IgD-negative memory B cell (primary cell): ENCODE data around the gene ZNF575. TPM values are rescaled to one million over a fixed set of nuclear protein-coding genes. Genes with fewer than 3 reads are reported as not detected.

Experiments used
- H3K27ac Mint-ChIP-seq, 3 donors: one replicate each; pipeline ENCODE4 v1.8.0; 2020 to 2022; ENCODE audit warnings: mild to moderate bottlenecking in 3 of 3, mixed read lengths in 3 of 3, moderate library complexity in 1 of 3
- H3K27me3 Mint-ChIP-seq: one replicate; pipeline ENCODE4 v1.8.0; 2021; ENCODE audit warnings: mixed read lengths
- H3K36me3 Mint-ChIP-seq: one replicate; pipeline ENCODE4 v1.8.0; 2020; ENCODE audit warnings: mild to moderate bottlenecking, mixed read lengths
- H3K4me1 Mint-ChIP-seq, 3 donors: one replicate each; pipeline ENCODE4 v1.8.0; 2020 to 2022; ENCODE audit warnings: mixed read lengths in 3 of 3, mild to moderate bottlenecking in 1 of 3
- H3K4me3 Mint-ChIP-seq, 4 donors: one replicate each; pipeline ENCODE4 v1.8.0; 2020 to 2022; ENCODE audit warnings: mild to moderate bottlenecking in 4 of 4, mixed read lengths in 4 of 4, moderate library complexity in 3 of 4
- H3K9me3 Mint-ChIP-seq, 3 donors: one replicate each; pipeline ENCODE4 v1.8.0; 2020 to 2021; ENCODE audit warnings: mixed read lengths in 3 of 3, mild to moderate bottlenecking in 1 of 3
- polyA plus RNA-seq: library from polyadenylated mRNA; unstranded; fragments of 300-500 nt; fragmentation: Illumina TruSeq; gene quantifications from one replicate; pipeline ENCODE4 v1.2.3, GENCODE V29; 2021

Gene ZNF575
- polyA plus RNA-seq, 1 donor from 2014 or later: 2.9 TPM

DNA sequence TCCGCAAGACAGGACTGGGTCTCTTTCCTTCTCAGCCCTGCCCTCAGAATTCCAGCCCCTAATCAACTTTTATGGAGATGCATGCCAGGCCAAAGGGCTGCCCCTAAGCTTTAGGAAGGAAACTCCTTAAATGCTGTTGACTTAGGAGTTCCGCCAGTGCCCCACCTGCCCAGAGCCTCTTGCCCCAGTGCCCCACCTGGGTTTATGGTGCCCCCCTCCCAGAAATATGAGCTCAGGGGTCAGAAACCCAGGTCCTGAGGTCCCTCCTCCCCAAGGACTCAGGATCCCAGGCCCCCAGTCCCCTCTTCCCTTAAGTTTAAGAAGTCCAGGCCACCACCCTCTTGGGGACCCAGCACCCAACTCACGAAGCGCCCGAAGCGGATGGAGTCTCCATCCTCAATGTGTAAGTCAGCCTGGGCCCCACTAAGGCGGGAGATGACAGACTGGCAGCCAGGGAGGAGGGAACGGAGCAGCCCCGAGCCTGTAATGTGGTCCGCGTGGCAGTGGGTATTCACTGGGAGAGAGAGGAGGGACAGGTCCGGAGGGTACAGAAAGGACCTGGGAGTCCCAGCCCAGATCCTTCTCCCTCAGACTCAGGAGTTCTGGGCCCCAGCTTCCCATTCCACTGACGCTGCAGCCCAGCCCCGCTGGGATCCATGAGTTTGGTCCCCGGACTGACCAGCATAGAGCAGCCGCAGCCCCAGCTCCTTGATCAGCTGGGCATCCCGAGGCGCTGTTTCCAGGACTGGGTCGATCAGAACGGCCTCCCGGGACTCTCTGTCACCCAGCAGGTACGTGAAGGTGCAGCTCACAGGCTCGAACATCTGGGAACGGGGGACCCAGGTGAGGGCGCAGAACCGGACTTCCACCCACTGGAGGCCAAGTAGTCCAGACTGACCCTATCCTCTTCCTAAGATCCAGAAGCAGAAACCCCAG, 6.9 kb upstream of the ZNF575 start:
- Mint-ChIP-seq H3K27ac (peak overlapping the region in 2 of 3 donors; percentile 4 to 86), H3K9me3 (no peaks in the 10 kb centered on the region), H3K27me3 (no peaks in the 10 kb centered on the region), H3K4me3 (peak overlapping the region; percentile 63 to 96 (median 90)), H3K36me3 (no peaks in the 10 kb centered on the region), H3K4me1 (peaks cover 6 to 19% (median 6%) of the 10 kb centered on the region in 3 donors)

DNA sequence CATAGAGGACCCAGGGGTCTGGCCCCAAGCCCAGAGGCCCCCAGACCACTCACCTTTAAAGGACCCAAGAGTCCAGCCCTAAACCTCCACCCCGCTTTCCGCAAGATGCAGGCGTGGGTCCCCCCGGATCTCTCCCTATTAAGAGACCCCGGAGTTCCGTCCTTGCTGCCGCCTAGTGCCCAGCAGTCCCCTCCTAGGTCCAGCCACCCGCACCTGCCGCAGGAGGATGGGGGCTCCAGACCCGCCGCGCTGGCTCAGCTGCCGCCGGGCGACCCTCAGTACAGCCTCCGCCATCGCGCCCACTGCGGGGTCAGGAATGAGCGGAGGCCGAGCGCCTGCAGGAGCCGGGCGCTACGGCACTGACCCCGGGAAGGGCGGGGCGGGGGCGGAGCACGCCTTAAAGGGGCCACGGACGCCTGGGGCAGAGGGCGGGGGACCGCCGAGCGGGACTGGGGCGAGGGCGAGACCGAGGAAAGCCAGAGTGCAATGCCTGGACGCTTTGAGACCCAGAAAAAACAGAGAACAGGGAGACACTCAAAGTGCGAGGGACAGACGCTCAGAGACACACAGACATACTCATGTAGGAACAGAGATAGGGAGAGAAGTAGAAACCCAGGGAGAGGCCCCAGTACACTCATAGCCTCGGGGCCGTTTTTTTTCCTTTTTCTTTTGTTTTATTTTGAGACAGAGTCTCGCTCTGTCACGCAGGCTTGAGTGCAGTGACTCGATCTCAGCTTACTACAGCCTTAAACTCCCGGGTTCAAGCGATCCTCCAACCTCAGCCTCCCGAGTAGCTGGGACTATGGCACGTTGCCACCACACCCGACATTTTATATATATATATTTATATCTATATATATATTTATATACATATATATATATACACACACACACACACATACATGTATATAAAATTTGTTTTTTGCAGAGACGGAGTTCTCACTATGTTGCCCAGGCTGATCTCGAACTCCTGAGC, 5.8 kb upstream of the ZNF575 start, which contains the start of gene ETHE1:
Gene ETHE1 (minus strand): TSS at position 318 of the 976 bp plus-strand sequence. CDS start 24 bp downstream, at position 294.
- no peaks in the 10 kb centered on the region for H3K27me3 Mint-ChIP-seq
- H3K36me3 Mint-ChIP-seq: no peaks in the 10 kb centered on the region
- peak within 1 kb of the TSS in 2 of 3 donors; percentile 4 to 86 for H3K27ac Mint-ChIP-seq
- H3K4me1 Mint-ChIP-seq: peaks cover 6 to 19% (median 6%) of the 10 kb centered on the region in 3 donors
- no peaks in the 10 kb centered on the region for H3K9me3 Mint-ChIP-seq
- peak within 1 kb of the TSS; percentile 63 to 96 (median 90) for H3K4me3 Mint-ChIP-seq

DNA sequence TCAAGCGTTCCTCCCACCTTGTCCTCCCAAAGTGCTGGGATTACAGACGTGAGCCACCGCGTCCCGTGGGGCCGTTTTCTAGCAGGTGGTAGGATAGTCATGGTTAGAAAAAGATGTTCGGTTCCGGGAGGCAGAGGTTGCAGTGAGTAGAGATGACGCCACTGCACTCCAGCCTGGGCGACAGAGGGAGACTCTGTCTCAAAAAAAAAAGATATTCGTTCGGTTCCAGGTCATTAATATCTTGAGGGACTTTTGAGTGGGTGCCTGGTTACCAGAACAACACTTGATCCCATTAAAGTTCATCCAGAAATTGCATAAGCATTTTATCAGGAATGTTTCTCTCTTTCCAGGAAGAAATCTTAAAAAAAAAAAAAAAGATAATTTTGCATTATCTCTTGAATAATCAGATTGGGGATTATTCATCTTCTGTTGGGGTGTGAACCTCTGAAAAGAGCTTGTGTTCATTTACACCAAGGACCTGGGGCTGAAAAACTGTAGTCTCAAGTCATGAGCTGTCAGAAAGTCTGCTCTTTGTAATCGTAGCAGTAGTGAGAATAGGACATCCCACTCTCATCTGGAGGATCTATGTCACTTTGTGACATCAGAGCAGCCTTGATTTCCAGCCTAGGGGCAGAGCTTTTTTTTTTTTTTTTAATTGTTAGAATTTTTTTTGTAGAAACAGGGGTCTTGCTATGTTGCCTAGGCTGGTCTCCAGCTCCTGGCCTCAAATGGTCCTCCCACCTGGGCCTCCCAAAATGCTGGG, 4.9 kb upstream of the ZNF575 start:
- no peaks in the 10 kb centered on the region for H3K9me3 Mint-ChIP-seq
- no peaks in the 10 kb centered on the region for H3K27me3 Mint-ChIP-seq
- H3K36me3 Mint-ChIP-seq: no peaks in the 10 kb centered on the region
- H3K4me3 Mint-ChIP-seq: peak overlapping the region in 3 of 4 donors; percentile 16 to 96 (median 63)
- peaks cover 6 to 22% (median 11%) of the 10 kb centered on the region in 3 donors for H3K4me1 Mint-ChIP-seq
- H3K27ac Mint-ChIP-seq: no peak overlapping the region

DNA sequence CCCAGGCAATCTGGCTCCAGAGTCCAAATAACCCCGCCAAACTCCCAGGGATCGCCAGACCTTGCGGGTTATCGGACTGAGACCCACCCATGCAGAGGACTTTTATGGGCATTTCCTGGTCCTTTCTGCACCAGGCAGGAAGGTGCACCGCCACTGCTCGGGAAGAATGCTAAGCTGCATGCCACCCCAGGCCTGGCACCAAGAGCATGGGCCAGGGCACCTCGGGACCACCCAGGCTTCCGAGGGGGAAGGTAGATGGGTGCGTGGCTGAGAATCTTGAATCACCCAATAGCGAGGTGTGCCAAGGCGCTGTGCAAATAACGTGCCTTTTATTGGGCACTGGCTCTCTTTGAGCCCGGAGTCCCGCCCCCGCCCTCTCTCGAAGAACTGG, 422 bp upstream of the ZNF575 start:
- H3K9me3 Mint-ChIP-seq: no peaks in the 10 kb centered on the region
- H3K4me1 Mint-ChIP-seq: peaks cover 6 to 14% (median 12%) of the 10 kb centered on the region in 3 donors
- peak overlapping the region; percentile 92 to 97 (median 94) for H3K4me3 Mint-ChIP-seq
- no peaks in the 10 kb centered on the region for H3K27me3 Mint-ChIP-seq
- peak overlapping the region; percentile 76 to 96 (median 96) for H3K27ac Mint-ChIP-seq
- no peaks in the 10 kb centered on the region for H3K36me3 Mint-ChIP-seq

DNA sequence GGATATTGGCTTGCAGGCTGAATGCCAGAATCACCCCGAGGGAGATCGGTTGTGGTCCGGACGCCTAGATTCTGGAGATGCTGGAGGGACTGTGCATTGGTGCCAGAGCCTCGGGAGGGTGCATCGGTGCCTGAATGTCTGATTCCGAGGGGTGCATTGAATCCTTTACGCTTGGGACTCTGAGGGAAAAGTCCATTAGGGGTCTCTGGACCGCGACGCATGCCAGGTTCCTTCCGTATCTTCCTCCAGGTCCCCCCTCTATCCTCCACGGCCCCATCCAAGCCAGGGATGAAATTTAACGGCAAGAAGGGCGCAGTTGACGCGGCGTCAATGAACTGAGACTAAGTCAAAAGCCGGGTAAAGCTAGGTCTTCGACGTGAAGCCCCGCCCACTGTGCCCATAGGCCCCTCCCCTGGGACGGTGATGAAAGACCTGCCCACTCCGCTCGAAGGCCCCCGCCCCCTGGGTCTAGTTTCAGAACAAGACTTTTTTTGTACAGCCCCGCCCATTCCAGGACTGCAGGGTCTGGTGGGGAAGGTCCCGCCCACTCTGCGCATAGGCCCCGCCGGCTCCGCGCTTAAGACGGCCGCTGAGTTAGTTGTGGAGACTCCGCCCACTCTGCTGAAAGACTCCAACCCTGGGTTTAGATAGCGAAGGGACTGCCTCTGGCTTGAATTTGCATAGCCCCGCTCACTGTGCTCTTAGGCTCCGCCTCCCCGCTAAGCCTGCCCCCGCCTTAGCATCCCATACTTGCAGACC, 737 bp downstream of the ZNF575 start:
- Mint-ChIP-seq H3K27ac (peak overlapping the region; percentile 76 to 97 (median 96)), H3K27me3 (no peaks in the 10 kb centered on the region), H3K9me3 (peaks cover 0 to 5% (median 2%) of the 10 kb centered on the region in 3 donors), H3K4me1 (peaks cover 6 to 14% (median 12%) of the 10 kb centered on the region in 3 donors), H3K36me3 (peaks cover 5% of the 10 kb centered on the region), H3K4me3 (peak overlapping the region; percentile 92 to 98 (median 95))

DNA sequence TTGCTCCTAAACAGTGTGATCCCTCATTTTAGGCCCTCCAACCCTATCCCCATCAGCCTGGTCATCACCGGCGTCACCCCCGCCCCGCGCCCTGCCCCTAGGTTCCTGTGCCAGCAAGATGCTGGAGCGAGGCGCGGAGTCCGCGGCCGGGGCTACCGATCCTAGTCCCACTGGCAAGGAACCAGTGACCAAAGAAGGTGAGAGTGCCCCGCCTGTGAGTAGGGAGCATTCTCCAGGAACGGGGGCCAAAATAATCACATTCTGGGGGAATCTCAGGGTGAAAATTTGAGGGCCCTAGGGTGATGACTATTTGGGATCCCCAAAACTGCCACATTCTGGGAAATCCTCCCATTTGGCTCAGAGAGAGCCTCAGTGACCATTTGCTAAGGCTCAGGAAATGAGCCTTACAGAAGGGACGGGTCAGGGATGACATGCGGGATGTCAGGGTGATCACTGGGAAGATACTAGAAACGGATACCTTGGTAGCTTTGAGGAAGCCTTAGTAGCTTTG, 1.4 kb downstream of the ZNF575 start:
- H3K36me3 Mint-ChIP-seq: peaks cover 10% of the 10 kb centered on the region
- H3K4me3 Mint-ChIP-seq: peak overlapping the region; percentile 74 to 96 (median 93)
- H3K27ac Mint-ChIP-seq: peak overlapping the region in 2 of 3 donors; percentile 96 to 97
- no peaks in the 10 kb centered on the region for H3K27me3 Mint-ChIP-seq
- H3K9me3 Mint-ChIP-seq: peaks cover 0 to 10% (median 5%) of the 10 kb centered on the region in 3 donors
- peaks cover 6 to 14% (median 12%) of the 10 kb centered on the region in 3 donors for H3K4me1 Mint-ChIP-seq

DNA sequence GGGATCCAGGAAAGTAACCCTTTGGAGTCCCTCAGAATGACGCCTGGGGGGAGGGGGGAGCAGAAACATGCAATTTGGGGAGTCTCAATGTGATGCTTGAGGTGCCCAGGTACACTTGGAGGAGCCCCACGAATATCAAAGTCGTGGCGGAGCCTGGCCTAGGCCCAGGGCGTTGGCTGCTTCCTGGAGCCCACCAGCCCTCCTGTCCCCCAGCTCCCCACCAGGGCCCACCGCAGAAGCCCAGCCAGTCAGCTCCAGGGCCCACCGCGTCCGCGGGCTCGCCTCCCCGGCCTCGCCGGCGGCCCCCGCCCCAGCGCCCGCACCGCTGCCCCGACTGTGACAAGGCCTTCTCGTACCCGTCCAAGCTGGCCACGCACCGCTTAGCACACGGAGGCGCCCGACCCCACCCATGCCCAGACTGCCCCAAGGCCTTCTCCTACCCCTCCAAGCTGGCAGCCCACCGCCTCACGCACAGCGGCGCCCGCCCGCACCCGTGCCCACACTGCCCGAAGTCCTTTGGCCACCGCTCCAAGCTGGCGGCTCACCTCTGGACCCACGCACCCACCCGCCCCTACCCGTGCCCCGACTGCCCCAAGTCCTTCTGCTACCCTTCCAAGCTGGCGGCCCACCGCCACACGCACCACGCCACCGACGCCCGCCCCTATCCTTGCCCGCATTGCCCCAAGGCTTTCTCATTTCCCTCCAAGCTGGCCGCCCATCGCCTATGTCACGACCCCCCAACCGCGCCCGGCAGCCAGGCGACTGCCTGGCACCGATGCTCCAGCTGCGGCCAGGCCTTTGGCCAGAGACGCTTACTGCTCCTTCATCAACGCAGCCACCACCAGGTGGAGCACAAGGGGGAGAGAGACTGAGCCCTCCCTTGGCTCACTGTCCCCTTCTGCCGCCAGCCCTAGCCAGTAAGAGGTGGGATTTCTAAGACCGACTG, 2.1 kb downstream of the ZNF575 start:
- peak overlapping the region; percentile 78 to 96 (median 92) for H3K27ac Mint-ChIP-seq
- peak overlapping the region in 2 of 4 donors; percentile 56 to 79 for H3K4me3 Mint-ChIP-seq
- peaks cover 10% of the 10 kb centered on the region for H3K36me3 Mint-ChIP-seq
- H3K9me3 Mint-ChIP-seq: peaks cover 0 to 10% (median 6%) of the 10 kb centered on the region in 3 donors
- H3K4me1 Mint-ChIP-seq: peaks cover 6 to 14% (median 12%) of the 10 kb centered on the region in 3 donors
- H3K27me3 Mint-ChIP-seq: no peaks in the 10 kb centered on the region

DNA sequence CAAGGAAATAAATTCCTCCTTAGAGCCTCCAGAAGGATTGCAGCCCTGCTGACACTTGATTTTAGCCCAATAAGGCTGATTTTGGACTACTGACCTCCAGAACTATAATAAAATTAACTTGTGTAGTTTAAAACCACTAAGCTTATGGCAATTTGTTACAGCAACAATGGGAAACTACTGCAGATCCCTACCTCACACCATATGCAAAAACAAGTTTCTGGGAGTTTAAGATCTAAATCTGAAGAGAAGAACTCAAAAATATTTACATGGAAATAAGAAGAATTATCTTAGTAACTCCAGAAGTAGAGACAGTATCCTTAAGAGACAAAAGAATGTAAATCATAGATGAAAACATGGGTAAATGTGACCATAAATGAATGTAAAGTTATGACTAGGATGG, 5.9 kb downstream of the ZNF575 start:
- H3K9me3 Mint-ChIP-seq: peaks cover 0 to 10% (median 6%) of the 10 kb centered on the region in 3 donors
- H3K27me3 Mint-ChIP-seq: no peaks in the 10 kb centered on the region
- H3K27ac Mint-ChIP-seq: no peak overlapping the region
- peaks cover under 1 to 5% (median 3%) of the 10 kb centered on the region in 3 donors for H3K4me1 Mint-ChIP-seq
- peaks cover 19% of the 10 kb centered on the region for H3K36me3 Mint-ChIP-seq
- no peak overlapping the region for H3K4me3 Mint-ChIP-seq

DNA sequence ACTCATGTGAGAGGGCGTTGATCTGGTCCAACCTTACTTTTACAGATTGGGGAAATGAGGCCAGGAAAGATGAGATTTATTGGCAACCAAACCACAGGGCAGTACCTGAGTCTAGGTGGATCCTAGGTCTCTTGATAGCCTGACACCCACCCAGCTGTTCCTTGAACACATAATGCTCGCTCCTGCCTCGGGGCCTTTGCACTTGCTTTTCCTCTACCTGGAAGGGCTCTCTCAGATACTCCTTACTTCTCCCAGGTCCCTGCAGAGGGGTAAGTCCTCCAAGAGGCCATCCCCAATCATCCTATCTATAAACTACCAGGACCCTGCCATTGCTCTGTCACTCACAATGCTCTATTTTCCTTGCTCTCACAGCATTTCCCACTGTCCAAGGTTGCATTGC, 7.4 kb downstream of the ZNF575 start:
- Mint-ChIP-seq H3K9me3 (peaks cover 0 to 10% (median 6%) of the 10 kb centered on the region in 3 donors), H3K36me3 (peaks cover 19% of the 10 kb centered on the region), H3K27me3 (no peaks in the 10 kb centered on the region), H3K4me1 (peaks cover 0 to 5% (median 3%) of the 10 kb centered on the region in 3 donors), H3K4me3 (no peak overlapping the region), H3K27ac (no peak overlapping the region)

DNA sequence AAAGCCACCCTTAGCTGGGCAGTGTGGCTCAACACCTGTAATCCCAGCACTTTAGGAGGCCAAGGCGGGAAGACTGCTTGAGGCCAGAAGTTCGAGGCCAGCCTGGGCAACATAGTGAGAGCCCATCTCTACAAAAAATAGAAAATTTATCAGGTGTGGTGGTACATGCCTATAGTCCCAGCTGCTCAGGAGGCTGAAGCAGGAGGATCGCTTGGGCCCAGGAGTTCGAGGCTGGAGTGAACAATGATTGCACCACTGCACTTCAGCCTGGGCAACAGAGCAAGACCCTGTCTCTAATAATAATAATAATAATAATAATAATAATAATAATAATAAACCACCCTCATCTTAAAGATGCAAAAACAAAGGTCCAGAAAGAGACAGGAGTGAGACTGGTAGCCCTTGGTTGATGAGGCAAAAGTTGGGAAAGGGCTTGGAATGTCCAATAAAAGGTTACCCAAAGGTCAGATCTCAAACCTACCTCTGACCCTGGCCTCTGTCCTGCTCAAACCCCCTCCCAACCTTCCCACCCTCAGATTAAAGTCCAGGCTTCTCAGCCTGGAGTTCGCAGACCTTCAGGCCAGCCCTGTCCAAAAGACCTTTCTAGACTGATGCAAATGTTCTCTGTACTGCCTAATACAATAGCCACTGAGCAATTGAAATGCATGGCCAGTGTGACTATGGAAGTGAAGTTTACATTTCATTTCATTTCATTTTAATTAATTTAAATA, 9.1 kb downstream of the ZNF575 start:
- peaks cover 0 to 10% (median 6%) of the 10 kb centered on the region in 3 donors for H3K9me3 Mint-ChIP-seq
- H3K4me1 Mint-ChIP-seq: no peaks in the 10 kb centered on the region
- H3K36me3 Mint-ChIP-seq: peaks cover 19% of the 10 kb centered on the region
- no peak overlapping the region for H3K4me3 Mint-ChIP-seq
- H3K27ac Mint-ChIP-seq: peak overlapping the region in 1 of 3 donors; percentile 17
- no peaks in the 10 kb centered on the region for H3K27me3 Mint-ChIP-seq

DNA sequence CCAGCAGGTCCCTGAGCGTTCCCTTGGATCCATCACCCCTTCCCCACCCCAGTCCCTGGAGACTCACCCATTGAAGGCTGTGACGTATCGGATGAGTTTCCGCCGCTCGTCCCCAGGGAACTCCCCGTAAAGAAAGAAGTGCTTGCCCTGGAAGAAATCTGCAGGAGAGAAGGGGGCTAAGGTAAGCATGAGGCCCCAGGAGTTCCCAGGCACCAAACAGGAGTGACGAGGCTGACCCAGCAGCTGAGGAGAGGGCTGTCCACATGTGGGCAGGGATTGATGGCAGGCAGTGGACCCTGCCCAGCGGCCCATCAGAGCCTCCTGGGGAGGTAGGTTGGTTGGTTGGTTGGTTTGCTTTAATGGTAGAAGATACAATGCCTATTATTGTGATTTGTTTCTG, 11.1 kb downstream of the ZNF575 start:
- H3K4me3 Mint-ChIP-seq: no peak overlapping the region
- peaks cover 12% of the 10 kb centered on the region for H3K36me3 Mint-ChIP-seq
- peaks cover 0 to 3% (median 2%) of the 10 kb centered on the region in 3 donors for H3K9me3 Mint-ChIP-seq
- no peak overlapping the region for H3K27ac Mint-ChIP-seq
- H3K4me1 Mint-ChIP-seq: no peaks in the 10 kb centered on the region
- H3K27me3 Mint-ChIP-seq: no peaks in the 10 kb centered on the region

DNA sequence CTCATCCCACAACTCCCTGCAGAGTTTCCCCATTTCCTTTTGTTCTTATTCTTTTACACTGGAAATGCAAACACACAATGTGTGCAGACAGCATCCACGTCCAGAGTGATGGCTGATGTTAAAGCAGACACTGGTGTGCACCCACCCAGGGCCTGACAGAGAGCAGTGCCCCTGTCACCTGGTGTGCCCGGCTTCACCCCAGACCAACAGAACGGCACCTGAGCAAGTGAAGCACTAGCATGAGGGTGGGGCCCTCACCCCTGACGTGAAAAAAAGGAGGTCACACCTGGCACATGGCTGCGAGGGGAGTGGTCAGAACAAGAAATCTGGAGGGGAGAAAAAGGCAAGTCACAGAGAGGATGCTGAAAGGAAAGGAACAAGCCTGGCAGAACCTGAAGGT, 12.3 kb downstream of the ZNF575 start:
- no peaks in the 10 kb centered on the region for H3K4me1 Mint-ChIP-seq
- H3K36me3 Mint-ChIP-seq: peaks cover 9% of the 10 kb centered on the region
- no peak overlapping the region for H3K4me3 Mint-ChIP-seq
- H3K27me3 Mint-ChIP-seq: no peaks in the 10 kb centered on the region
- H3K9me3 Mint-ChIP-seq: no peaks in the 10 kb centered on the region
- H3K27ac Mint-ChIP-seq: peak overlapping the region in 2 of 3 donors; percentile 38 to 53
